HepG2 (cell line): Measurements from ENCODE around the gene NAIF1. TPM values are rescaled to one million over a fixed set of nuclear protein-coding genes. Genes with fewer than 3 reads are reported as not detected.
A peak's percentile ranks its signal among the peaks of the same experiment; 100 is the strongest.

Source experiments
- DMAP1 ChIP-seq: IDR thresholded peaks from 2 replicates; pipeline ENCODE4 v1.6.1; 2016
- FOXC1 ChIP-seq: sonication (generic); formaldehyde crosslinking; IDR thresholded peaks from 2 replicates; pipeline ENCODE4 v1.8.0; 2022; ENCODE audit warnings: mild to moderate bottlenecking, missing genetic modification reagents, borderline replicate concordance
- GFI1 ChIP-seq: sonication (generic); formaldehyde crosslinking; IDR thresholded peaks from 2 replicates; pipeline ENCODE4 v1.5.0; 2020; ENCODE audit warnings: missing genetic modification reagents, mild to moderate bottlenecking, borderline replicate concordance
- GLI4 ChIP-seq: sonication (generic); formaldehyde crosslinking; IDR thresholded peaks from 2 replicates; pipeline ENCODE4 v1.5.1; 2020; ENCODE audit warnings: missing genetic modification reagents, mild to moderate bottlenecking, moderate library complexity, borderline replicate concordance
- SKI ChIP-seq: fragments of 450-650 bp; IDR thresholded peaks from one replicate; pipeline ENCODE4 v1.6.1; 2018; ENCODE audit warnings: mild to moderate bottlenecking; ENCODE audit not compliant: partially characterized antibody
- TGIF2 ChIP-seq: IDR thresholded peaks from 2 replicates; pipeline ENCODE4 v1.6.1; 2016; ENCODE audit warnings: control low read depth, missing compliant biosample characterization
- YY1 ChIP-seq: IDR thresholded peaks from 2 replicates; pipeline ENCODE4 v1.6.1; 2011; ENCODE audit warnings: low read length, low read depth, moderate library complexity, mild to moderate bottlenecking; ENCODE audit not compliant: insufficient read depth, insufficient replicate concordance
- ZC3H13 ChIP-seq: sonication (generic); formaldehyde crosslinking; IDR thresholded peaks from 2 replicates; pipeline ENCODE4 v1.8.1; 2023; ENCODE audit warnings: mild to moderate bottlenecking, missing genetic modification reagents, moderate library complexity
- ZNF143 ChIP-seq: sonication (generic); formaldehyde crosslinking; IDR thresholded peaks from 2 replicates; pipeline ENCODE4 v1.4.0; 2020; ENCODE audit warnings: missing genetic modification reagents
- ZNF564 ChIP-seq: sonication (generic); formaldehyde crosslinking; IDR thresholded peaks from 2 replicates; pipeline ENCODE4 v1.8.1; 2023; ENCODE audit warnings: mild to moderate bottlenecking, missing genetic modification reagents
- ZNF615 ChIP-seq: sonication (generic); formaldehyde crosslinking; IDR thresholded peaks from 2 replicates; pipeline ENCODE4 v1.5.0; 2020; ENCODE audit warnings: mild to moderate bottlenecking, missing genetic modification reagents, borderline replicate concordance
- ZNF674 ChIP-seq: sonication (generic); formaldehyde crosslinking; IDR thresholded peaks from 2 replicates; pipeline ENCODE4 v1.5.0; 2020; ENCODE audit warnings: low read depth, mild to moderate bottlenecking, missing genetic modification reagents
- ZSCAN30 ChIP-seq: sonication (generic); formaldehyde crosslinking; IDR thresholded peaks from 2 replicates; pipeline ENCODE4 v1.5.0; 2020; ENCODE audit warnings: mild to moderate bottlenecking, missing genetic modification reagents
- polyA plus RNA-seq, 8 experiments: library from polyadenylated mRNA; depleted of rRNA in 3 of 8; stranded (reverse) in 7 of 8; unstranded in 1 of 8; fragments of >200 nt; fragmentation: Illumina TruSeq in 4 of 8; extraction: Trizol in 4 of 8; gene quantifications; 2 replicates each; pipeline versions ENCODE4 v1.2.1 to v1.2.3, GENCODE V29; 2011 to 2016; ENCODE audit warnings: low read depth in 4 of 8, missing spikeins in 1 of 8, mixed read lengths in 1 of 8; ENCODE audit not compliant: insufficient read depth in 1 of 8
- total RNA-seq, 5 experiments: library from RNA; depleted of rRNA; stranded (reverse); fragments of >200 nt; fragmentation: Illumina TruSeq; extraction: Trizol; gene quantifications; 2 replicates each; pipeline ENCODE4 v1.2.3, GENCODE V29; 2016; ENCODE audit warnings: low read depth in 1 of 5
- TF ChIP-seq, protein P1 (sequence below): IDR thresholded peaks from 2 replicates; pipeline ENCODE4 v1.6.1; 2016; ENCODE audit warnings: control low read depth
- TF ChIP-seq, protein P2 (sequence below): sonication (generic); formaldehyde crosslinking; IDR thresholded peaks from 2 replicates; pipeline ENCODE4 v1.4.0; 2020; ENCODE audit warnings: missing genetic modification reagents
- TF ChIP-seq, protein P3 (sequence below): sonication (generic); formaldehyde crosslinking; IDR thresholded peaks from 2 replicates; pipeline ENCODE4 v1.5.0; 2020; ENCODE audit warnings: mild to moderate bottlenecking, missing genetic modification reagents
- TF ChIP-seq, protein P4 (sequence below): IDR thresholded peaks from 2 replicates; pipeline ENCODE4 v1.6.1; 2016
- TF ChIP-seq, protein P5 (sequence below): sonication (generic); formaldehyde crosslinking; IDR thresholded peaks from 2 replicates; pipeline ENCODE4 v1.4.0; 2020; ENCODE audit warnings: missing genetic modification reagents, borderline replicate concordance
- TF ChIP-seq, protein P6 (sequence below): sonication (generic); formaldehyde crosslinking; IDR thresholded peaks from 2 replicates; pipeline ENCODE4 v1.4.0; 2020; ENCODE audit warnings: mild to moderate bottlenecking, missing genetic modification reagents

NAIF1 gene
- total and polyA plus RNA-seq, 2 of the 13 experiments (the other 11 are each of a cell fraction or from before 2014, with no cell fraction given): 6.0 to 6.9 TPM

DNA sequence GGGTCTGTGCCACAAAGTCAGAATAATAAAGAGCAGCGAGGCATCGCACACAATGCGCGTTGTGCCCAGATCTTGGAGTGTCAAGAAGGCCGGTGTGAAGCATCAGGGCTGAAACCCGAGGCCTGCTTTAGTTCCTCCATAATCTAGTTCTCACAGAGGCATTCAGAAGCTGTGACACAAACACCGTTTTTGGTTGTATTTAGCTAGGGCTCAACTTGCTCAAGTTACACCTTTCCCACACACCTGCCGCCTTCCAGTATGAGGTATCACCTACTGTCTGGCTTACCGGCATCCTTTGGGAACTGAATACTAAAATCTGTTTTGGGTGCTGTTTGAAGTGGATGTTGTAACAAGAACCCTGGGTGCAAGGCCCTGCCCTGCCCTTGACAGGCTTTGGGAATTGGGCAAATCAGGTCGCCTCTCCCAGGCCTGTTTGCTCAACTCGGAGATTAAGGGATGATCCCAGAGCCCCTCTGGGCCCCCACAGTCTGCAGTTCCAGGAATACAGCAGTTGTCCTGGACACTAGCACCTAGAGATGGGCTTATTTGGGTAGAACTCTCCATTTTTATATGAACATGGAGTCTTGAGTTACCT, 27.9 kb upstream of the NAIF1 start (continued):
- TF ChIP-seq, protein P1, sequence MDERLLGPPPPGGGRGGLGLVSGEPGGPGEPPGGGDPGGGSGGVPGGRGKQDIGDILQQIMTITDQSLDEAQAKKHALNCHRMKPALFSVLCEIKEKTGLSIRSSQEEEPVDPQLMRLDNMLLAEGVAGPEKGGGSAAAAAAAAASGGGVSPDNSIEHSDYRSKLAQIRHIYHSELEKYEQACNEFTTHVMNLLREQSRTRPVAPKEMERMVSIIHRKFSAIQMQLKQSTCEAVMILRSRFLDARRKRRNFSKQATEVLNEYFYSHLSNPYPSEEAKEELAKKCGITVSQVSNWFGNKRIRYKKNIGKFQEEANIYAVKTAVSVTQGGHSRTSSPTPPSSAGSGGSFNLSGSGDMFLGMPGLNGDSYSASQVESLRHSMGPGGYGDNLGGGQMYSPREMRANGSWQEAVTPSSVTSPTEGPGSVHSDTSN (CRISPR knock-in tag): no peak
- TF ChIP-seq, protein P2, sequence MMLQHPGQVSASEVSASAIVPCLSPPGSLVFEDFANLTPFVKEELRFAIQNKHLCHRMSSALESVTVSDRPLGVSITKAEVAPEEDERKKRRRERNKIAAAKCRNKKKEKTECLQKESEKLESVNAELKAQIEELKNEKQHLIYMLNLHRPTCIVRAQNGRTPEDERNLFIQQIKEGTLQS (CRISPR knock-in tag): no peak
- TF ChIP-seq ZC3H13 (CRISPR knock-in tag) (no peak), TGIF2 (CRISPR knock-in tag) (no peak), YY1 (no peak), ZNF674 (CRISPR knock-in tag) (no peak), ZNF143 (CRISPR knock-in tag) (peak; percentile 31; the same call in 1 of the 2 replicates), GLI4 (CRISPR knock-in tag) (no peak), DMAP1 (no peak), ZNF615 (CRISPR knock-in tag) (no peak), FOXC1 (CRISPR knock-in tag) (no peak), GFI1 (no peak), ZNF564 (CRISPR knock-in tag) (no peak), SKI (no peak), ZSCAN30 (CRISPR knock-in tag) (no peak)
- TF ChIP-seq, protein P3, sequence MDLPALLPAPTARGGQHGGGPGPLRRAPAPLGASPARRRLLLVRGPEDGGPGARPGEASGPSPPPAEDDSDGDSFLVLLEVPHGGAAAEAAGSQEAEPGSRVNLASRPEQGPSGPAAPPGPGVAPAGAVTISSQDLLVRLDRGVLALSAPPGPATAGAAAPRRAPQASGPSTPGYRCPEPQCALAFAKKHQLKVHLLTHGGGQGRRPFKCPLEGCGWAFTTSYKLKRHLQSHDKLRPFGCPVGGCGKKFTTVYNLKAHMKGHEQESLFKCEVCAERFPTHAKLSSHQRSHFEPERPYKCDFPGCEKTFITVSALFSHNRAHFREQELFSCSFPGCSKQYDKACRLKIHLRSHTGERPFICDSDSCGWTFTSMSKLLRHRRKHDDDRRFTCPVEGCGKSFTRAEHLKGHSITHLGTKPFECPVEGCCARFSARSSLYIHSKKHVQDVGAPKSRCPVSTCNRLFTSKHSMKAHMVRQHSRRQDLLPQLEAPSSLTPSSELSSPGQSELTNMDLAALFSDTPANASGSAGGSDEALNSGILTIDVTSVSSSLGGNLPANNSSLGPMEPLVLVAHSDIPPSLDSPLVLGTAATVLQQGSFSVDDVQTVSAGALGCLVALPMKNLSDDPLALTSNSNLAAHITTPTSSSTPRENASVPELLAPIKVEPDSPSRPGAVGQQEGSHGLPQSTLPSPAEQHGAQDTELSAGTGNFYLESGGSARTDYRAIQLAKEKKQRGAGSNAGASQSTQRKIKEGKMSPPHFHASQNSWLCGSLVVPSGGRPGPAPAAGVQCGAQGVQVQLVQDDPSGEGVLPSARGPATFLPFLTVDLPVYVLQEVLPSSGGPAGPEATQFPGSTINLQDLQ (CRISPR knock-in tag): no peak
- TF ChIP-seq, protein P4, sequence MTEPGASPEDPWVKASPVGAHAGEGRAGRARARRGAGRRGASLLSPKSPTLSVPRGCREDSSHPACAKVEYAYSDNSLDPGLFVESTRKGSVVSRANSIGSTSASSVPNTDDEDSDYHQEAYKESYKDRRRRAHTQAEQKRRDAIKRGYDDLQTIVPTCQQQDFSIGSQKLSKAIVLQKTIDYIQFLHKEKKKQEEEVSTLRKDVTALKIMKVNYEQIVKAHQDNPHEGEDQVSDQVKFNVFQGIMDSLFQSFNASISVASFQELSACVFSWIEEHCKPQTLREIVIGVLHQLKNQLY (CRISPR knock-in tag): no peak
- TF ChIP-seq, protein P5, sequence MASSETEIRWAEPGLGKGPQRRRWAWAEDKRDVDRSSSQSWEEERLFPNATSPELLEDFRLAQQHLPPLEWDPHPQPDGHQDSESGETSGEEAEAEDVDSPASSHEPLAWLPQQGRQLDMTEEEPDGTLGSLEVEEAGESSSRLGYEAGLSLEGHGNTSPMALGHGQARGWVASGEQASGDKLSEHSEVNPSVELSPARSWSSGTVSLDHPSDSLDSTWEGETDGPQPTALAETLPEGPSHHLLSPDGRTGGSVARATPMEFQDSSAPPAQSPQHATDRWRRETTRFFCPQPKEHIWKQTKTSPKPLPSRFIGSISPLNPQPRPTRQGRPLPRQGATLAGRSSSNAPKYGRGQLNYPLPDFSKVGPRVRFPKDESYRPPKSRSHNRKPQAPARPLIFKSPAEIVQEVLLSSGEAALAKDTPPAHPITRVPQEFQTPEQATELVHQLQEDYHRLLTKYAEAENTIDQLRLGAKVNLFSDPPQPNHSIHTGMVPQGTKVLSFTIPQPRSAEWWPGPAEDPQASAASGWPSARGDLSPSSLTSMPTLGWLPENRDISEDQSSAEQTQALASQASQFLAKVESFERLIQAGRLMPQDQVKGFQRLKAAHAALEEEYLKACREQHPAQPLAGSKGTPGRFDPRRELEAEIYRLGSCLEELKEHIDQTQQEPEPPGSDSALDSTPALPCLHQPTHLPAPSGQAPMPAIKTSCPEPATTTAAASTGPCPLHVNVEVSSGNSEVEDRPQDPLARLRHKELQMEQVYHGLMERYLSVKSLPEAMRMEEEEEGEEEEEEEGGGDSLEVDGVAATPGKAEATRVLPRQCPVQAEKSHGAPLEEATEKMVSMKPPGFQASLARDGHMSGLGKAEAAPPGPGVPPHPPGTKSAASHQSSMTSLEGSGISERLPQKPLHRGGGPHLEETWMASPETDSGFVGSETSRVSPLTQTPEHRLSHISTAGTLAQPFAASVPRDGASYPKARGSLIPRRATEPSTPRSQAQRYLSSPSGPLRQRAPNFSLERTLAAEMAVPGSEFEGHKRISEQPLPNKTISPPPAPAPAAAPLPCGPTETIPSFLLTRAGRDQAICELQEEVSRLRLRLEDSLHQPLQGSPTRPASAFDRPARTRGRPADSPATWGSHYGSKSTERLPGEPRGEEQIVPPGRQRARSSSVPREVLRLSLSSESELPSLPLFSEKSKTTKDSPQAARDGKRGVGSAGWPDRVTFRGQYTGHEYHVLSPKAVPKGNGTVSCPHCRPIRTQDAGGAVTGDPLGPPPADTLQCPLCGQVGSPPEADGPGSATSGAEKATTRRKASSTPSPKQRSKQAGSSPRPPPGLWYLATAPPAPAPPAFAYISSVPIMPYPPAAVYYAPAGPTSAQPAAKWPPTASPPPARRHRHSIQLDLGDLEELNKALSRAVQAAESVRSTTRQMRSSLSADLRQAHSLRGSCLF: no peak
- TF ChIP-seq, protein P6, sequence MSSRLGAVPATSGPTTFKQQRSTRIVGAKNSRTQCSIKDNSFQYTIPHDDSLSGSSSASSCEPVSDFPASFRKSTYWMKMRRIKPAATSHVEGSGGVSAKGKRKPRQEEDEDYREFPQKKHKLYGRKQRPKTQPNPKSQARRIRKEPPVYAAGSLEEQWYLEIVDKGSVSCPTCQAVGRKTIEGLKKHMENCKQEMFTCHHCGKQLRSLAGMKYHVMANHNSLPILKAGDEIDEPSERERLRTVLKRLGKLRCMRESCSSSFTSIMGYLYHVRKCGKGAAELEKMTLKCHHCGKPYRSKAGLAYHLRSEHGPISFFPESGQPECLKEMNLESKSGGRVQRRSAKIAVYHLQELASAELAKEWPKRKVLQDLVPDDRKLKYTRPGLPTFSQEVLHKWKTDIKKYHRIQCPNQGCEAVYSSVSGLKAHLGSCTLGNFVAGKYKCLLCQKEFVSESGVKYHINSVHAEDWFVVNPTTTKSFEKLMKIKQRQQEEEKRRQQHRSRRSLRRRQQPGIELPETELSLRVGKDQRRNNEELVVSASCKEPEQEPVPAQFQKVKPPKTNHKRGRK (CRISPR knock-in tag): no peak
